Measurements from ENCODE around the gene PUSL1.

Gene PUSL1

DNA sequence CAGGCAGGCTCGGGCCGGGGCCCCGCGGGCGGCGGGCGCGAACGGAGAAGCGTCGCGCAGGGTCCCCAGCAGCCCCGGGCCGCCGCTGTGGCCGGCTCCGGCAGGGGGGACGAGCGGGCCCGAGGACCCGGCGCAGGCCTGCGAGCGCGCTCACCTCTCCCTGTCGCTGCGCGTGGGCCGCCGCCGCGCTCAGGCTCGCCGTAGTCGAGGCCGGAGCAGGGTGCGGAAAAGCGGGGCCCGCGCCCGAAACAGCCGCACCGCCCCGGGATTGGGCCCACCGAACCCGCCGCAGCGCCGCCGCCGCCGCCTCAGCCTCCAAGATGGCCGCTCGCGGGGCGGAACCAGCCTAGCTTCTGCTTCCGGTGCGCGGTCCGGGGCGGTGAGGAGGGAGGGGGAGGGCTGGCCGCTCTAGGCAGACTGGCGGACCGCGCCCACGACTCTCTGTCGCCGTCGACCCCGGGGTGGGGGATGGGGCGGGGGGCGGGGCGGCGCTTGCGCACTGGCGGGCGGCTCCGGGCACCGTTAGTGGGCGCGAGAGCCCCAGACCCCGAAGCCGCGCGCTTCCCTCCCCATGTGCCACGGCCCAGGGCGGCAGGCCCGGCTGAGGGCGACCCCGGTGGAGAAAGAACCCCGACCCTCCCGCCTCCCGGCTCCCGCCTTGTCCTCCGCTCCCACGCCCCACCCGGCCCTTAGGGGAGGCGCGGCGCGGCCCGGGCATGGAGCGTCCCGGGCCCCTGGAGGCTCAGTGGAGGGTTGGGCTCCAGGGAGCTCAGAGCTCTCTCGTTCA, 34.7 kb upstream of the PUSL1 start, which contains the start of gene UBE2J2 (continued):
- TF ChIP-seq, protein P1, sequence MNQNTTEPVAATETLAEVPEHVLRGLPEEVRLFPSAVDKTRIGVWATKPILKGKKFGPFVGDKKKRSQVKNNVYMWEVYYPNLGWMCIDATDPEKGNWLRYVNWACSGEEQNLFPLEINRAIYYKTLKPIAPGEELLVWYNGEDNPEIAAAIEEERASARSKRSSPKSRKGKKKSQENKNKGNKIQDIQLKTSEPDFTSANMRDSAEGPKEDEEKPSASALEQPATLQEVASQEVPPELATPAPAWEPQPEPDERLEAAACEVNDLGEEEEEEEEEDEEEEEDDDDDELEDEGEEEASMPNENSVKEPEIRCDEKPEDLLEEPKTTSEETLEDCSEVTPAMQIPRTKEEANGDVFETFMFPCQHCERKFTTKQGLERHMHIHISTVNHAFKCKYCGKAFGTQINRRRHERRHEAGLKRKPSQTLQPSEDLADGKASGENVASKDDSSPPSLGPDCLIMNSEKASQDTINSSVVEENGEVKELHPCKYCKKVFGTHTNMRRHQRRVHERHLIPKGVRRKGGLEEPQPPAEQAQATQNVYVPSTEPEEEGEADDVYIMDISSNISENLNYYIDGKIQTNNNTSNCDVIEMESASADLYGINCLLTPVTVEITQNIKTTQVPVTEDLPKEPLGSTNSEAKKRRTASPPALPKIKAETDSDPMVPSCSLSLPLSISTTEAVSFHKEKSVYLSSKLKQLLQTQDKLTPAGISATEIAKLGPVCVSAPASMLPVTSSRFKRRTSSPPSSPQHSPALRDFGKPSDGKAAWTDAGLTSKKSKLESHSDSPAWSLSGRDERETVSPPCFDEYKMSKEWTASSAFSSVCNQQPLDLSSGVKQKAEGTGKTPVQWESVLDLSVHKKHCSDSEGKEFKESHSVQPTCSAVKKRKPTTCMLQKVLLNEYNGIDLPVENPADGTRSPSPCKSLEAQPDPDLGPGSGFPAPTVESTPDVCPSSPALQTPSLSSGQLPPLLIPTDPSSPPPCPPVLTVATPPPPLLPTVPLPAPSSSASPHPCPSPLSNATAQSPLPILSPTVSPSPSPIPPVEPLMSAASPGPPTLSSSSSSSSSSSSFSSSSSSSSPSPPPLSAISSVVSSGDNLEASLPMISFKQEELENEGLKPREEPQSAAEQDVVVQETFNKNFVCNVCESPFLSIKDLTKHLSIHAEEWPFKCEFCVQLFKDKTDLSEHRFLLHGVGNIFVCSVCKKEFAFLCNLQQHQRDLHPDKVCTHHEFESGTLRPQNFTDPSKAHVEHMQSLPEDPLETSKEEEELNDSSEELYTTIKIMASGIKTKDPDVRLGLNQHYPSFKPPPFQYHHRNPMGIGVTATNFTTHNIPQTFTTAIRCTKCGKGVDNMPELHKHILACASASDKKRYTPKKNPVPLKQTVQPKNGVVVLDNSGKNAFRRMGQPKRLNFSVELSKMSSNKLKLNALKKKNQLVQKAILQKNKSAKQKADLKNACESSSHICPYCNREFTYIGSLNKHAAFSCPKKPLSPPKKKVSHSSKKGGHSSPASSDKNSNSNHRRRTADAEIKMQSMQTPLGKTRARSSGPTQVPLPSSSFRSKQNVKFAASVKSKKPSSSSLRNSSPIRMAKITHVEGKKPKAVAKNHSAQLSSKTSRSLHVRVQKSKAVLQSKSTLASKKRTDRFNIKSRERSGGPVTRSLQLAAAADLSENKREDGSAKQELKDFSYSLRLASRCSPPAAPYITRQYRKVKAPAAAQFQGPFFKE (tag by site-specific recombination; IDR thresholded peaks at IDR 0.05; ENCODE audit: borderline replicate concordance) = no peak
- no peak for TF ChIP-seq ZNF473 (tag by site-specific recombination; IDR thresholded peaks at IDR 0.05)
- TF ChIP-seq ZNF544 (tag by site-specific recombination; IDR thresholded peaks at IDR 0.05) = no peak
- peak; percentile 45; the same call in 1 of the 2 replicates for TF ChIP-seq GLIS1 (tag by site-specific recombination; IDR thresholded peaks at IDR 0.05)
- TF ChIP-seq ZNF776 (tag by site-specific recombination; IDR thresholded peaks at IDR 0.05; ENCODE audit: borderline replicate concordance) = no peak
- TF ChIP-seq, protein P2, sequence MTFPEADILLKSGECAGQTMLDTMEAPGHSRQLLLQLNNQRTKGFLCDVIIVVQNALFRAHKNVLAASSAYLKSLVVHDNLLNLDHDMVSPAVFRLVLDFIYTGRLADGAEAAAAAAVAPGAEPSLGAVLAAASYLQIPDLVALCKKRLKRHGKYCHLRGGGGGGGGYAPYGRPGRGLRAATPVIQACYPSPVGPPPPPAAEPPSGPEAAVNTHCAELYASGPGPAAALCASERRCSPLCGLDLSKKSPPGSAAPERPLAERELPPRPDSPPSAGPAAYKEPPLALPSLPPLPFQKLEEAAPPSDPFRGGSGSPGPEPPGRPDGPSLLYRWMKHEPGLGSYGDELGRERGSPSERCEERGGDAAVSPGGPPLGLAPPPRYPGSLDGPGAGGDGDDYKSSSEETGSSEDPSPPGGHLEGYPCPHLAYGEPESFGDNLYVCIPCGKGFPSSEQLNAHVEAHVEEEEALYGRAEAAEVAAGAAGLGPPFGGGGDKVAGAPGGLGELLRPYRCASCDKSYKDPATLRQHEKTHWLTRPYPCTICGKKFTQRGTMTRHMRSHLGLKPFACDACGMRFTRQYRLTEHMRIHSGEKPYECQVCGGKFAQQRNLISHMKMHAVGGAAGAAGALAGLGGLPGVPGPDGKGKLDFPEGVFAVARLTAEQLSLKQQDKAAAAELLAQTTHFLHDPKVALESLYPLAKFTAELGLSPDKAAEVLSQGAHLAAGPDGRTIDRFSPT (tag by site-specific recombination; IDR thresholded peaks at IDR 0.05) = 0 out of 2 replicates have a peak, but pooled peaks have one; percentile 17
- no peak for TF ChIP-seq ZNF514 (tag by site-specific recombination; IDR thresholded peaks at IDR 0.05)
- TF ChIP-seq, protein P3, sequence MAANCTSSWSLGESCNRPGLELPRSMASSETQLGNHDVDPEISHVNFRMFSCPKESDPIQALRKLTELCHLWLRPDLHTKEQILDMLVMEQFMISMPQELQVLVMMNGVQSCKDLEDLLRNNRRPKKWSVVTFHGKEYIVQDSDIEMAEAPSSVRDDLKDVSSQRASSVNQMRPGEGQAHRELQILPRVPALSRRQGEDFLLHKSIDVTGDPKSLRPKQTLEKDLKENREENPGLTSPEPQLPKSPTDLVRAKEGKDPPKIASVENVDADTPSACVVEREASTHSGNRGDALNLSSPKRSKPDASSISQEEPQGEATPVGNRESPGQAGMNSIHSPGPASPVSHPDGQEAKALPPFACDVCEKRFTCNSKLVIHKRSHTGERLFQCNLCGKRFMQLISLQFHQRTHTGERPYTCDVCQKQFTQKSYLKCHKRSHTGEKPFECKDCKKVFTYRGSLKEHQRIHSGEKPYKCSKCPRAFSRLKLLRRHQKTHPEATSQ (tag by site-specific recombination; IDR thresholded peaks at IDR 0.05) = no peak
- no peak for TF ChIP-seq ZNF19 (tag by site-specific recombination; IDR thresholded peaks at IDR 0.05; ENCODE audit: low read depth)
- TF ChIP-seq, protein P4, sequence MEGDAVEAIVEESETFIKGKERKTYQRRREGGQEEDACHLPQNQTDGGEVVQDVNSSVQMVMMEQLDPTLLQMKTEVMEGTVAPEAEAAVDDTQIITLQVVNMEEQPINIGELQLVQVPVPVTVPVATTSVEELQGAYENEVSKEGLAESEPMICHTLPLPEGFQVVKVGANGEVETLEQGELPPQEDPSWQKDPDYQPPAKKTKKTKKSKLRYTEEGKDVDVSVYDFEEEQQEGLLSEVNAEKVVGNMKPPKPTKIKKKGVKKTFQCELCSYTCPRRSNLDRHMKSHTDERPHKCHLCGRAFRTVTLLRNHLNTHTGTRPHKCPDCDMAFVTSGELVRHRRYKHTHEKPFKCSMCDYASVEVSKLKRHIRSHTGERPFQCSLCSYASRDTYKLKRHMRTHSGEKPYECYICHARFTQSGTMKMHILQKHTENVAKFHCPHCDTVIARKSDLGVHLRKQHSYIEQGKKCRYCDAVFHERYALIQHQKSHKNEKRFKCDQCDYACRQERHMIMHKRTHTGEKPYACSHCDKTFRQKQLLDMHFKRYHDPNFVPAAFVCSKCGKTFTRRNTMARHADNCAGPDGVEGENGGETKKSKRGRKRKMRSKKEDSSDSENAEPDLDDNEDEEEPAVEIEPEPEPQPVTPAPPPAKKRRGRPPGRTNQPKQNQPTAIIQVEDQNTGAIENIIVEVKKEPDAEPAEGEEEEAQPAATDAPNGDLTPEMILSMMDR (tag by site-specific recombination; IDR thresholded peaks at IDR 0.05) = no peak
- TF ChIP-seq, protein P5, sequence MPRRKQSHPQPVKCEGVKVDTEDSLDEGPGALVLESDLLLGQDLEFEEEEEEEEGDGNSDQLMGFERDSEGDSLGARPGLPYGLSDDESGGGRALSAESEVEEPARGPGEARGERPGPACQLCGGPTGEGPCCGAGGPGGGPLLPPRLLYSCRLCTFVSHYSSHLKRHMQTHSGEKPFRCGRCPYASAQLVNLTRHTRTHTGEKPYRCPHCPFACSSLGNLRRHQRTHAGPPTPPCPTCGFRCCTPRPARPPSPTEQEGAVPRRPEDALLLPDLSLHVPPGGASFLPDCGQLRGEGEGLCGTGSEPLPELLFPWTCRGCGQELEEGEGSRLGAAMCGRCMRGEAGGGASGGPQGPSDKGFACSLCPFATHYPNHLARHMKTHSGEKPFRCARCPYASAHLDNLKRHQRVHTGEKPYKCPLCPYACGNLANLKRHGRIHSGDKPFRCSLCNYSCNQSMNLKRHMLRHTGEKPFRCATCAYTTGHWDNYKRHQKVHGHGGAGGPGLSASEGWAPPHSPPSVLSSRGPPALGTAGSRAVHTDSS (tag by site-specific recombination; IDR thresholded peaks at IDR 0.05) = no peak
- TF ChIP-seq ZBTB8A (tag by site-specific recombination; IDR thresholded peaks at IDR 0.05) = peak; percentile 83
- TF ChIP-seq, protein P6, sequence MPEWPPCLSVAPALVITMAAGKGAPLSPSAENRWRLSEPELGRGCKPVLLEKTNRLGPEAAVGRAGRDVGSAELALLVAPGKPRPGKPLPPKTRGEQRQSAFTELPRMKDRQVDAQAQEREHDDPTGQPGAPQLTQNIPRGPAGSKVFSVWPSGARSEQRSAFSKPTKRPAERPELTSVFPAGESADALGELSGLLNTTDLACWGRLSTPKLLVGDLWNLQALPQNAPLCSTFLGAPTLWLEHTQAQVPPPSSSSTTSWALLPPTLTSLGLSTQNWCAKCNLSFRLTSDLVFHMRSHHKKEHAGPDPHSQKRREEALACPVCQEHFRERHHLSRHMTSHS (tag by site-specific recombination; IDR thresholded peaks at IDR 0.05) = no peak
- TF ChIP-seq ZNF585B (tag by site-specific recombination; IDR thresholded peaks at IDR 0.05) = no peak
- TF ChIP-seq WT1 (tag by site-specific recombination; IDR thresholded peaks at IDR 0.05) = no peak
- no peak for TF ChIP-seq ZNF23 (tag by site-specific recombination; IDR thresholded peaks at IDR 0.05; ENCODE audit: borderline replicate concordance)
- TF ChIP-seq SP2 (tag by site-specific recombination; IDR thresholded peaks at IDR 0.05) = peak; percentile 80
- TF ChIP-seq ZNF239 (tag by site-specific recombination; IDR thresholded peaks at IDR 0.05) = no peak
- TF ChIP-seq, protein P7, sequence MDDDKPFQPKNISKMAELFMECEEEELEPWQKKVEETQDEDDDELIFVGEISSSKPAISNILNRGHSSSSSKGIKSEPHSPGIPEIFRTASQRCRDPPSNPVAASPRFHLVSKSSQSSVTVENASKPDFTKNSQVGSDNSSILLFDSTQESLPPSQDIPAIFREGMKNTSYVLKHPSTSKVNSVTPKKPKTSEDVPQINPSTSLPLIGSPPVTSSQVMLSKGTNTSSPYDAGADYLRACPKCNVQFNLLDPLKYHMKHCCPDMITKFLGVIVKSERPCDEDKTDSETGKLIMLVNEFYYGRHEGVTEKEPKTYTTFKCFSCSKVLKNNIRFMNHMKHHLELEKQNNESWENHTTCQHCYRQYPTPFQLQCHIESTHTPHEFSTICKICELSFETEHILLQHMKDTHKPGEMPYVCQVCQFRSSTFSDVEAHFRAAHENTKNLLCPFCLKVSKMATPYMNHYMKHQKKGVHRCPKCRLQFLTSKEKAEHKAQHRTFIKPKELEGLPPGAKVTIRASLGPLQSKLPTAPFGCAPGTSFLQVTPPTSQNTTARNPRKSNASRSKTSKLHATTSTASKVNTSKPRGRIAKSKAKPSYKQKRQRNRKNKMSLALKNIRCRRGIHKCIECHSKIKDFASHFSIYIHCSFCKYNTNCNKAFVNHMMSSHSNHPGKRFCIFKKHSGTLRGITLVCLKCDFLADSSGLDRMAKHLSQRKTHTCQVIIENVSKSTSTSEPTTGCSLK (tag by site-specific recombination; IDR thresholded peaks at IDR 0.05) = no peak
- TF ChIP-seq ZNF16 (tag by site-specific recombination; IDR thresholded peaks at IDR 0.05; ENCODE audit: low read depth) = no peak
- TF ChIP-seq ZNF596 (tag by site-specific recombination; IDR thresholded peaks at IDR 0.05) = no peak
- TF ChIP-seq ZNF214 (tag by site-specific recombination; IDR thresholded peaks at IDR 0.05; ENCODE audit: borderline replicate concordance) = no peak

Data from HEK293 (cell line).